K562 (cell line): ENCODE results near the gene ZNF778. TPM values are rescaled to one million over a fixed set of nuclear protein-coding genes. Genes with fewer than 3 reads are reported as not detected.

Experiments used
- CREB3L1 ChIP-seq: fragments of 450-650 bp; IDR thresholded peaks from 2 replicates; pipeline ENCODE4 v1.6.1; 2014; ENCODE audit warnings: low read depth, mild to moderate bottlenecking, moderate library complexity, borderline replicate concordance
- HDAC1 ChIP-seq, 2 experiments: fragments of 450-650 bp; IDR thresholded peaks; 2 replicates each; pipeline ENCODE4 v1.6.1; 2016 to 2017; ENCODE audit warnings: inconsistent platforms in 1 of 2, mild to moderate bottlenecking in 1 of 2, moderate library complexity in 1 of 2
- MCM3 ChIP-seq: fragments of 450-650 bp; IDR thresholded peaks from 2 replicates; pipeline ENCODE4 v1.6.1; 2016
- NONO ChIP-seq, 2 experiments: fragments of 200-400 bp in 1 of 2; fragments of 450-650 bp in 1 of 2; formaldehyde crosslinking in 1 of 2; IDR thresholded peaks; 2 replicates each; pipeline ENCODE4 v1.6.1; 2017; ENCODE audit warnings: low read depth in 2 of 2, mild to moderate bottlenecking in 2 of 2, moderate library complexity in 2 of 2, low read length in 1 of 2
- ZNF143 ChIP-seq: sonication (generic); formaldehyde crosslinking; IDR thresholded peaks from 2 replicates; pipeline ENCODE4 v1.9.0; 2022; ENCODE audit warnings: mild to moderate bottlenecking, missing genetic modification reagents
- ZNF699 ChIP-seq: fragments of 250-450 bp; sonication (Bioruptor Pico); IDR thresholded peaks from 2 replicates; pipeline ENCODE4 v1.8.0; 2021; ENCODE audit warnings: mild to moderate bottlenecking, moderate library complexity; ENCODE audit not compliant: insufficient replicate concordance
- polyA plus RNA-seq, 8 experiments: library from polyadenylated mRNA; depleted of rRNA in 4 of 8; stranded (reverse) in 5 of 8; unstranded in 3 of 8; fragments of >200 nt; fragmentation: Nextera tagmentation in 2 of 8; fragmentation: Illumina TruSeq in 1 of 8; extraction: Ambion mirVana in 2 of 8; extraction: Trizol in 1 of 8; gene quantifications; 2 replicates each; pipeline versions ENCODE4 v1.2.1 to v1.2.3, GENCODE V29; 2011 to 2014; ENCODE audit warnings: inconsistent platforms in 1 of 8, missing spikeins in 1 of 8
- total RNA-seq, 7 experiments: library from RNA; depleted of rRNA in 6 of 7; stranded (reverse); fragments of >200 nt in 6 of 7; fragmentation: Illumina TruSeq in 2 of 7; extraction: Trizol in 2 of 7; gene quantifications; 2 replicates each; pipeline versions ENCODE4 v1.2.1 to v1.2.3, GENCODE V29; 2011 to 2021; ENCODE audit warnings: low replicate concordance in 1 of 7
- TF ChIP-seq, protein P1 (sequence below): fragments of 450-650 bp; formaldehyde crosslinking; IDR thresholded peaks from 2 replicates; pipeline ENCODE4 v1.4.0; 2022; ENCODE audit warnings: missing genetic modification characterization
- TF ChIP-seq, protein P2 (sequence below): fragments of 450-650 bp; IDR thresholded peaks from 2 replicates; pipeline ENCODE4 v1.7.1; 2018; ENCODE audit warnings: mild to moderate bottlenecking, low read depth; ENCODE audit not compliant: partially characterized antibody

Gene ZNF778
- total and polyA plus RNA-seq, 9 of the 15 experiments (the other 6 are each of a cell fraction or from before 2014, with no cell fraction given), result 0.70 to 60.6 (median 7.5) TPM

GRCh38 chr16:89216315-89217137 is 977 bp upstream of the ZNF778 start (continued):
- 0 out of 2 replicates have a peak, but pooled peaks have one; percentile 13 for TF ChIP-seq CREB3L1
- TF ChIP-seq, protein P1, sequence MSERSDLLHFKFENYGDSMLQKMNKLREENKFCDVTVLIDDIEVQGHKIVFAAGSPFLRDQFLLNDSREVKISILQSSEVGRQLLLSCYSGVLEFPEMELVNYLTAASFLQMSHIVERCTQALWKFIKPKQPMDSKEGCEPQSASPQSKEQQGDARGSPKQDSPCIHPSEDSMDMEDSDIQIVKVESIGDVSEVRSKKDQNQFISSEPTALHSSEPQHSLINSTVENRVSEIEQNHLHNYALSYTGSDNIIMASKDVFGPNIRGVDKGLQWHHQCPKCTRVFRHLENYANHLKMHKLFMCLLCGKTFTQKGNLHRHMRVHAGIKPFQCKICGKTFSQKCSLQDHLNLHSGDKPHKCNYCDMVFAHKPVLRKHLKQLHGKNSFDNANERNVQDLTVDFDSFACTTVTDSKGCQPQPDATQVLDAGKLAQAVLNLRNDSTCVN (CRISPR knock-in tag), result no peak
- 0 out of 4 replicates have a peak, but pooled peaks of 1 of the 2 experiments have one; percentile 15 for TF ChIP-seq NONO (IDR thresholded peaks at IDR 0.05; ENCODE audit: low read depth in 2 of 2, low read length in 1 of 2)
- no peak for TF ChIP-seq MCM3
- TF ChIP-seq, protein P2, sequence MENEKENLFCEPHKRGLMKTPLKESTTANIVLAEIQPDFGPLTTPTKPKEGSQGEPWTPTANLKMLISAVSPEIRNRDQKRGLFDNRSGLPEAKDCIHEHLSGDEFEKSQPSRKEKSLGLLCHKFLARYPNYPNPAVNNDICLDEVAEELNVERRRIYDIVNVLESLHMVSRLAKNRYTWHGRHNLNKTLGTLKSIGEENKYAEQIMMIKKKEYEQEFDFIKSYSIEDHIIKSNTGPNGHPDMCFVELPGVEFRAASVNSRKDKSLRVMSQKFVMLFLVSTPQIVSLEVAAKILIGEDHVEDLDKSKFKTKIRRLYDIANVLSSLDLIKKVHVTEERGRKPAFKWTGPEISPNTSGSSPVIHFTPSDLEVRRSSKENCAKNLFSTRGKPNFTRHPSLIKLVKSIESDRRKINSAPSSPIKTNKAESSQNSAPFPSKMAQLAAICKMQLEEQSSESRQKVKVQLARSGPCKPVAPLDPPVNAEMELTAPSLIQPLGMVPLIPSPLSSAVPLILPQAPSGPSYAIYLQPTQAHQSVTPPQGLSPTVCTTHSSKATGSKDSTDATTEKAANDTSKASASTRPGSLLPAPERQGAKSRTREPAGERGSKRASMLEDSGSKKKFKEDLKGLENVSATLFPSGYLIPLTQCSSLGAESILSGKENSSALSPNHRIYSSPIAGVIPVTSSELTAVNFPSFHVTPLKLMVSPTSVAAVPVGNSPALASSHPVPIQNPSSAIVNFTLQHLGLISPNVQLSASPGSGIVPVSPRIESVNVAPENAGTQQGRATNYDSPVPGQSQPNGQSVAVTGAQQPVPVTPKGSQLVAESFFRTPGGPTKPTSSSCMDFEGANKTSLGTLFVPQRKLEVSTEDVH, result no peak
- no peak for TF ChIP-seq ZNF699 (CRISPR knock-in tag)
- no peak for TF ChIP-seq ZNF143 (CRISPR knock-in tag)
- TF ChIP-seq HDAC1 (IDR thresholded peaks at IDR 0.05), result peak in 1 of 2 experiments; percentile 90; a peak in 3 of 4 replicates
